ENCODE measurements around the gene L3MBTL2.

Gene L3MBTL2

GRCh38 chr22:41280854-41281253, 75.7 kb downstream of the L3MBTL2 start:
- DNase-seq, result no peak
